Measurements from ENCODE around the gene MFGE8. TPM values are rescaled to one million over a fixed set of nuclear protein-coding genes. Genes with fewer than 3 reads are reported as not detected.
"Not testable (repeated sequence)": the region's sequence is repeated elsewhere in the genome, so short reads cannot be mapped to it uniquely, and the experiment has no call there.

MFGE8 gene, protein sequence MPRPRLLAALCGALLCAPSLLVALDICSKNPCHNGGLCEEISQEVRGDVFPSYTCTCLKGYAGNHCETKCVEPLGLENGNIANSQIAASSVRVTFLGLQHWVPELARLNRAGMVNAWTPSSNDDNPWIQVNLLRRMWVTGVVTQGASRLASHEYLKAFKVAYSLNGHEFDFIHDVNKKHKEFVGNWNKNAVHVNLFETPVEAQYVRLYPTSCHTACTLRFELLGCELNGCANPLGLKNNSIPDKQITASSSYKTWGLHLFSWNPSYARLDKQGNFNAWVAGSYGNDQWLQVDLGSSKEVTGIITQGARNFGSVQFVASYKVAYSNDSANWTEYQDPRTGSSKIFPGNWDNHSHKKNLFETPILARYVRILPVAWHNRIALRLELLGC
- 164 TPM for polyA plus RNA-seq (ENCODE audit: insufficient read length)

DNA sequence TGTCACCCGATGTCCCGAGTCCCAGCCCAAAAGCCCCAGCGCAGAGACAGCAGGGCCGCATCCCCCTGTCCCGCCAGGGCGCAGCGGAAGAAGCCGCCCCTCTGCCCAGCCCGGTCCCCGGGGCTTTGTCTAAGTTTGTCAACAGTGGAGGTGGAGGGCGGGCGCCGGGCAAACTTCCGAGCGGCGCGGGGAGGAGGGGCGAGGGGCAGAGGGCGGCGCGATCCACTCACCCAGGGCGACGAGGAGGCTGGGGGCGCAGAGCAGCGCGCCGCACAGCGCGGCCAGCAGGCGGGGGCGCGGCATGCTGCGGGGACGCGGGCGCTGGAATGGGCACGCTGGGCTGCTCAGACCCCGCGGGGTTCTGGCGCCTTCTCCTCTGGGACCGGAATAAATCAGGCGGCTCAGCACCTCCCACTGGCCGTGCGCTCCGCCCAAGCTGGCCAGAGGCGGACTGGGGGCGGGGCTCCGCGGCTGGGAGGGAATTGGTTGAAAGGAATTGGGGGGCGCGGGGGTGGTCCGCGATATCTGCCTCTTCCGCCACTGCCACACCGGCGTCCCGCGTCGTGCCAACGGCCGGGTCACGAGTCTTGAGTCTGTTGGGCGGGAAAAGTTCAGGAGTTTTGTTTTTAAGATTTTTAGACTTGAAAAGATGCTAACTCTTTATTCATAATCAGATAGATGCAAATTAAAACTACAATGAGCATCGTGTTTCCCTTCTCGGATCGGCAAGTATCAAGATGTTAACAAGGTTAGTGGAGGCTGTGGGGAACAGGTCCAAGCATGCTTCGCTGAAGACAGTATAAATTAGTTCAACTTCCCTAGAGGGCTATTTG, at the start of gene MFGE8:
MFGE8 (minus strand) TSS at position 363 of the 833 bp plus-strand sequence; CDS start at position 303, 60 bp downstream.
- no peak for DNase-seq (ENCODE audit: low read depth)

DNA sequence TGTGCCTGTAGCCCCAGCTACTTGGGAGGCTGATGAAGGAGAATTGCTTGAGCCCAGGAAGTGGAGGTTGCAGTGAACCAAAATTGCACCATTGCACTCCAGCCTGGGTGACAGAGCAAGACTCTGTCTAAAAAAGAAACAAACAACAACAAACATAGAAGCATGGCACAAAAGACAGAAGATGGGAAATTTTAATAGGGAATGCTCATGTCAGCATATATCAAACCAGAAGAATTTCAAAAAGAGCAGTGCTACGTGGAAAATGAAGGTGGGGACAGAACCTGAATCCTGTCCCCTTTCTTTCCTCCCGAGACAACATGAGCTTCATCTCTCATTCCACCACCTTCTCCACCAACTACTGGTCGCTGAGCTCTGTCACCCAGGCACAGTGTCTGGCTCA, 46.3 kb upstream of the MFGE8 start:
- DNase-seq (ENCODE audit: low read depth) = no peak

DNA sequence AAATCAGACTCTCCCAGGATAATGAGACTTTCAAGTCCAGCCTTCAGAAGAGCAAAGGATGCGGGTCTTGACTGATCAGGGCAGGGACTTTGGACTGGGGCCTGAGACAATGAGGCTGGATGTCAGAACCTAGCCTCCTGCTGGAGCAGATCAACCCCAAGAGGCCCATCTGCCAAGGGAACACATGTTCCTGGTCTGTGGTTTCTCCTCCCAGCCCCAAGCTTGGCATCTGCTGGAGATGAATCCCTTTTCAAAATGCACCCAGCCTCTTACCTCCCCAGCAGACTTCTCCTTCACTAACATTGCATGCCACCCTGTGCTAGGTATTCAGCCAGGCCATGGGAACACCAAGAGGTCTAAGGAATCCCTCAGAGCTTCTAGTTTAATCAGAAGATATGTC, 43.7 kb upstream of the MFGE8 start:
- no peak for DNase-seq (ENCODE audit: low read depth)

DNA sequence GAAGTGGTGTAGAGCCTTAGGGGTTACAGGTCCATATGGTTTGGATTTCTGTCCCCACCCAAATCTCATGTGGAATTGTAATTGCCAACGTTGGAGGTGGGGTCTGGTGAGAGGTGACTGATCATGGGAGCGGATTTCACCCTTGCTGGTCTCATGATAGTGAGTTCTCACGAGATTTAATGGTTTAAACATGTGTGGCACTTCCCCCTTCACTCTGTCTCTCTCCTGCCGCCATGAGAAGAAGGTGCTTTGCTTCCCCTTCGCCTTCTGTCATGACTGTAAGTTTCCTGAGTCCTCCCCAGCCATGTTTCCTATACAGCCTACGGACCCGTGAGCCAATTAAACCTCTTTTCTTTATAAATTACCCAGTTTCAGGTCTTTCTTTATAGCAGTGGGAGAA, 43.1 kb upstream of the MFGE8 start:
- no peak for DNase-seq (ENCODE audit: low read depth)

DNA sequence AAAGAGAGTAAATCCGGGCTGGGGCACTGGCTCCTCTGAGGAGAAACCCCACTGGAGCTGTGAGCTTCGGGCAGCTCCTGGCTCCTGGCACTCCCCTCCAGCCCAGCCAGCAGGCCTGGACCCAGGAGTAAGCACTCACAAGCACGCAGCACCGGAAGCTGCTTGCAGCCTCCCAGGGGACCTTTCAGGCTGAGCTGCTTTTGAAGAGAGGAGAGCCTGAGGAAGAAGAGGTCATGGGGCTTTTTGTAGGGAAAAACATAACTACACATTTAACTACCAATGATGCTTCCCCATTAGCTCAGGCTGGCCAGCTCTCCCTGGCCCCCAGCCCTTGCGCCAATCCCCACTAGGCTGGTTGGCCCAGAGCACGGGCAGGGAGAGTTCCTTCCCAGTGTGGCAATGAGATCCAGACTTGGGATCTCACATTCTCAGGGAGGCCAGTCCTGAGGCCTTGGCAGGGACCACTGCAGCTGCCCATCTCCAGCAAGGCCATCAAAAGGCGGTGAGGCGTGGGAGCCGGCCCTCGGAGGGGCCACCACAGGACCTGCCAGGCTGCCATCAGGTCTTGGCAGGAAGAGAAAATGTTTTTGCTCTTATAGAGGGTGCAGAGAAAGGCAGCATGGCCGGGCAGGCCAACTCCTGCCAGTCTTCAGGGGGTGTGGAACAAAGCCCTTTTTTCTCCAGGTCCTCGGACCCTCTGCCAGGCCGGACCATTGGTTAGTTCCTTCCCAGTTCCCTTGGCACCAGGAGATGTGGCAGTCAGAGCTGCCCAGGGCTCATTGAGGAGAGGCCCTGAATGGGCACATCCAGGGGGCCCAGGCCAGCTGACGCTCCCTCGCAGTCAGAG, 41.5 kb upstream of the MFGE8 start:
- DNase-seq (ENCODE audit: low read depth) = no peak

DNA sequence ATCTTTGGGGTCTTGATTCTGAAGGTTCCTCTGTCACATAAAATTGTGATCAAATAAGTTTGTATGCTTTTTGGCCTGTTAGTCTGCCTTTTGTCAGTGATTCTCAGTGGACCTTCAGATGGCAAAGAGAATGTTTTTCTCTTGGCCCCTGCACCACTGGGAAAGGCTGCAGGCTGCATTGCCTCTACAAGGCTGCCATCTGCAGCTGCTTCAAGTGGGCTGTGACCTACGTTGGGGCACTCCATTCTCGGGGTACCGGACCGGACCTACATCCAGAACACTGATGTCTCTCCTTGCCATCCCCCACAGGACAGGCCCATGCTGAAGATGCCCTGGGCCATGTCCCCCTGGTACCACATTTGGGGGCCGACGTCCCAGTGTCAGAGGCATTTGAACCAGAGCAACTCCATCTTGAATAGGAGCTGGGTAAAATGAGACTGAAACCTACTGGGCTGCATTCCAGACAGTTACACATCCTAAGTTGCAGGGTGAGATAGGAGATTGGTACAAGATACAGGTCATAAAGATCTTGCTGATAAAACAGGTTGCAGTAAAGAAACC, 37.5 kb upstream of the MFGE8 start:
- no peak for DNase-seq (ENCODE audit: low read depth)

DNA sequence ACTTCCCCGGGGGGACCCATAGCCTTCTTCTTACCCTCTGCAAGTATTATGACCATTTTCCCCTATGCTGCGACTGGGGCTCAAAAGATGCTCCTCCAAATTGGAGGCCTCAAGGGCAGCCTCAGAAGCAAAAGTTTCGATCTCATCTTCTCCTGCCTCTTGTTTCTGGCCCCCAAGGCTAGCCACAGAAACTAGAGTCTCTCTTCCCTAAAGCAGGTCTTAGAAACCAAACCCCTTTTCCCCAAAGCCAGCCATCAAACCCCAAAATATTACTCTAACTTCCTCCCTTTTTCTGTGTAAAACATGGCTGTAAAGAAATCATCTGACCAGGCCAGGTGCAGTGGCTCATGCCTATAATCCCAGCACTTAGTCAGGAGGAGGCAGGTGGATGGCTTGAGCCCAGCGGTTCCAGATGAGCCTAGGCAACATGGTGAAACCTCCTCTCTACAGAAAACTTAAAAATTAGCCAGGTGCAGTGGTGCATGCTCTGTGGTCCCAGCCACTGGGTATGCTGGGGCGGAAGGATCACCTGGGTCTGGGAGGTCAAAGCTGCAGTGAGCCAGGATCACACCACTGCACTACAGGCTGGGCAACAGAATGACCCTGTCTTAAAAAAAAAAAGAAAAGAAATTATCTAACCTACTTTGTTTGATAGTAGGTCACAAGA, 36.7 kb upstream of the MFGE8 start:
- no peak for DNase-seq (ENCODE audit: low read depth)

DNA sequence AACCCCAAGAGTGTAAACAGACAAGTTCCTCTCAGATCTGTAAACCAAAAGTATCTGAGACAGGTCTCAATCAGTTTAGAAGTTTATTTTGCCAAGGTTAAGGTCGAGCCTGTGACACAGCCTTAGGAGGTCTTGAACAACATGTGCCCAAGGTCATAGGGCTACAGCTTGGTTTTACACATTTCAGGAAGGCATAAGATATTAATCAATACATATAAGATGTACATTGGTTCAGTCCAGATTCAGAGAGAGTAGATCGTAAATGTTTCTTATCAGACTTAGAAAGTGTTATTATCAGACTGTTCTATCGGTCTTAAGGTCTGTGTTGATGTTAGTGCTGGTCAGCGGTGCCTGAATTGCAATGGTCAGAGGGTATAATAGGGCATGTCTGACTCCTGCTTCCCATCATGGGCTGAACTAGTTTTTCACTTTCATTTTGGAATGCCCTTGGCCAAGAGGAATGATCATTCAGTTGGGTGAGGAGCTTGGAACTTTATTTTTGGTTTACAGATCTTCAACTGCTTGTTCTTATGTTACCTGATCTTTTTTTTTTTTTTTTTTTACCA, 27.0 kb upstream of the MFGE8 start:
- DNase-seq (ENCODE audit: low read depth) = no peak

DNA sequence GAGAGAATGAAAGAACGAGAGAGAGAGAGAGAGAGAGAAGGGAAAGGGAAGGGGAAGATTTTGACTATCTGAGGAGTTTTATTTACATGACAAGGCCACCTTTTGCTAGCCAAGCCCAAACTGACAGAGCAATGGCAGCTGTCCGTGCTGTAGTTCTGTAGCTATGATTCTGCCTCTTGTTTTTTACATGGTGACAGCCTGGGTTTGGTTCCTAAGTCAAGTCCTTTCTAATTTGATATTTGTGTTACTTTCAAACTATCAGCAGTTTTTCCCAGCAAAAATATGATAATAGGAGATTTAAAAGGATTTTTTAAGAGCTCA, 26.3 kb upstream of the MFGE8 start:
- DNase-seq (ENCODE audit: low read depth) = no peak

DNA sequence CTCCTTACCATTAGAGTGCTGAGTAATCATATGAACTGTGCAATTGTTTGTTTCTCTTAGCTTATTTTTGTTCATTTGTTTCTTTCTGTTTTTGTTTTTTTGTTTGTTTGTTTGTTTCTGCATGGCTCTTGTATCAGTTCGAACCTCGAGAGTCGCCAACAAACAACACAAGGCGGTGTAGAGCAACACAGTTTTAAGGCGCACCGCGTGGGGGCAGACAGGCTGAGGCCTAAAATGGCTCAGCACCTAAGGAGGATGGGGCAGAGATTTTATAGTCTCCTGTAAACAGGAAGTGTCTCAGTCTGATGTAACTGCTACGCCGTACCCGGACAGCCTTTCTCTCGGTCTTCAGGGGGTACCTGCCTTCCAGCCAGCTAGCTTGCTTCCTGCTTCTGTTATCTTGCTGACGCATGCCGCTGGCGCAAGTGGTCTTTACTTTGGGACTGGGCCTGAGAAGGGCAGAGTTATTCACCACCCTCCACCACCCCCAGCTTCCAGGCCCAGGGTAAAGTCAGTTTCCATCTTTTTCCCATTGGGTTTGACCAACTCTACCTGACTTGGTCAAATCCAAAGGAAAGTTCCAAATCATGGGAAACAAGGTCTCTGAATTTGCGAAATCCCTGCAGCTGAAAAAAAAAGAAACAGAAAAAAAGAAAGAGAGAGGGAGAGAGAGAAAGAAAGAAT, 25.8 kb upstream of the MFGE8 start:
- DNase-seq (ENCODE audit: low read depth) = no peak

DNA sequence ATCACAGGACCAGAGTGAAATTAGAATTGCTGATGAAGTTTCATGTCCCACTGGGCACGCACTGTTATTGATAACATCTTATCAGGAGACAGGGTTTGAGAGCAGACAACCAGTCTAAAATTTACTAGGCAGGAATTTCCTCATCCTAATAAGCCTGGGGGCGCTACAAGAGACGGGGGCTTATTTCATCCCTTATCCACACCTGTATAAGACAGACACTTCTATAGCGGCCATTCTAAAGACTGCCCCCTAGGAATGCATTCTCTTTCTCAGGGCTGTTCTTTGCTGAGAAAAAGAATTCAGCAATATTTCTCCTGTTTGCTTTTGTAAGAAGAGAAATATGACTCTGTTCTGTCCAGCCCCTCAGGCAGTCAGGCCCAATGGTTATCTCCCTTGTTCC, 21.3 kb upstream of the MFGE8 start:
- not testable (repeated sequence) for DNase-seq (ENCODE audit: low read depth)

DNA sequence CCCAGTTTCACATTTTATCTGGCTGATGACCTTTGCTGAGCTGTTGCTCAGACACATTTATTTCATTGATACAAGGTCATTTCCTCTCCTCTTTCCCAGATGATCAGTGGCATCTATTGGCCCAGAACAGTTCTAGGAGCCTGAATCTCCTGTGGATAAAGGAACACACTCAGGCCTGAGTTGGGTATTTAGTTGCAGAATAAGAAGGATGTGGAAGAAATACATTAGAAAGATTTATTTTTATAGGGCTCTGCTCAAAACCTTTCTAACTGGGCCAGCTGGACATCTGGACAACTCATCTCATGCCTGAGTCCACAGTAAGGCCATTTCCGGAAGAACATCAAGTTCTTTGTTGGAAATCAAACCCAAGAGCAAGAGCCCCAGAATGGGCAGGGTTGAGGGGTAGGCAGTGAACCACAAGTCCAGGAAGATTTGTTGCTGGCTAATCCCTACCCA, 19.7 kb upstream of the MFGE8 start:
- DNase-seq (ENCODE audit: low read depth) = no peak

DNA sequence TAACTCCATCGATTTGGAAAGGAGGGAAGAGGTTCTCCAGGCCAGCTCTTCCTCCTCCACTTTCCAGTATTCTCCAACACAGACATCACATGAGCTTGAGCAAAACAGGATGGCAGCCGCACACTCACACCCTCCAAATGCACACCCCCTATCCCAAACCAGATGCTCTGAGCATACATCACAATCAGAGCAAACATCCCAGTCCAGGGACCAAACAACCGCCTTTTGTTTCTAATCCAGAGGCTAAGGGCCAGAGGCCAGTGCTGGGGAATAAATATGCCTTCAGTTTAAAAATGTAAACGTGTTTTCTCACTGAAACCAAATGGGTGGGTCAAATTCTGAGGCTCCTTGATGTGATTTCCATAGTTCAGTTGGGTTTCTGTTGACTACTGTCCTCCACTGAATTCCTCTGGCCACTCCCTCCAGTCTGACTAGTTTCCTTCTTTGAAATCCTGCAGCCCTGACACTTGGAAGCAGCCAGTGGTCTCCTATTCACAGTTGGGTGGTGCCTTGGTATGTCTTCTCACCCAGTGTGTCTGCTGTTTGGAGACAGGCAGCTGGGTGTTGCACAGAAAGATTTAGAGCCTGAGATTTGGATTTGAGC, 19.2 kb upstream of the MFGE8 start:
- DNase-seq (ENCODE audit: low read depth) = no peak

DNA sequence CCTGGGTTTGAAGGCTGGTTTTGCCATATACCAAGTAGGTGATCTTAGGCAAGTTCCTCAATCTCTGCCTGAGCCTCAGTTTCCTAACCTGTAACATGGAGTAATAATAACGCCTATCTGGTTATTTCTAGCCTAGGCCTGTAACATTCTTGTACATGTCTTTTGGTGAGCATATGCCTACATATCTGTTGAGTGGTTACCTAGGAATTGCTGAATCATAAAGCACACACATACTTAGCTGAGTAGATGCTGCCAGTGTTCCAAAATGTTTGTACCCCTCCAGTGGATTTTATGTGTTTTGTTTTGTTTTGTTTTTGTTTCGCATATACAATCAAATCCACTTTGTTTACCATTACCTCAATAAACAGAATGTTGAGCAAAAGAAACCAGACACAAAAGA, 17.4 kb upstream of the MFGE8 start:
- no peak for DNase-seq (ENCODE audit: low read depth)

DNA sequence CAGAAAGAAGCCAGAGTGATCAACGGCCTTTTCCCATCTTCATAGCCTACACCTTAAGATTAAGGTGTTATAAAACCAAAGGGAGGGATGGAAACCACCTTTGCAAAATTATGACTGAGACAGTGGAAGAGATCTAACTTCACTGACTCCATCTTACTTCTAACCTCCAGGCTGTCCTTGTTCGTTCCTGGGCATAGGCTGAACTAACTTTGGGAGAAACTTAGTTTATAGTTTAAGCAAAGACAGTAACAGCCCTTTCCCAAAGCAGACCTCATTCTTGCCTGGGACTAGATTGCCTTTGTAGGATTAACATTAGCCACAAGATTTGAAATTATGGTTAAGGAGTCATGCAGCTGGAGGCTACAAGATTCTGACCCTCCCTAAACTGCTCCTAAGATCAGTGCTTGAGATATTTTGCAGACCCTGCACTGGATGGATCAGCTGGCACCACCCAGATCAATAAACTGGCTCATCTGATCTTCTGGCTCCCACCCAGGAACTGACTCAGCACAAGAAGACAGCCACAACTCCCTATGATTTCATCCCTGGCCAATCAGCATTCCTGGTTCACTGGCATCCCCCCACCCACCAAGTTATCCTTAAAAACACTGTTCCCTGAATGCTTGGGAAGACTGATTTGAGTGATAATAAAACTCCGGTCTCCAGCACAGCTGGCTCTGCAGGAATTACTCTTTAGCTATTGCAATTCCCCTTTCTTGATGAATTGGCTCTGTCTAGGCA, 16.3 kb upstream of the MFGE8 start:
- DNase-seq (ENCODE audit: low read depth) = not testable (repeated sequence)

DNA sequence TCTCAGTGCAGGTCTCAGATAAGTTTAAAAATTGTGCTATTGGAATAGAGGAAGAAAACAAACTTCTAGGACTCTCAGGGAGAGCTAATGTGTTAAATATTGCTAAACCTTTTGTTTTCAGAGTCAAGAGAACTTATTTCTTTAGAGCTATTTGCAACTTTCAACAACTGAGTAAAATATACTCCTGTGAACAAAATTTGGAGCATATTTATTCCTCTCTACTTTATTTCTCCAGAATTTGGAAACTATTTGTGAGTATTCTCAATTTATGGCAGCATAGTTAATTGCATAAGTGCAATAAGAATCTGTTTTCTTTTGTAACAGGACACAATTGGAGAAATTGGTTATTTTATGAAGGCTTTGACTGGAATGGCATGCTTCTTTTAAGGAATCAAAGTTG, 15.0 kb upstream of the MFGE8 start:
- not testable (repeated sequence) for DNase-seq (ENCODE audit: low read depth)

DNA sequence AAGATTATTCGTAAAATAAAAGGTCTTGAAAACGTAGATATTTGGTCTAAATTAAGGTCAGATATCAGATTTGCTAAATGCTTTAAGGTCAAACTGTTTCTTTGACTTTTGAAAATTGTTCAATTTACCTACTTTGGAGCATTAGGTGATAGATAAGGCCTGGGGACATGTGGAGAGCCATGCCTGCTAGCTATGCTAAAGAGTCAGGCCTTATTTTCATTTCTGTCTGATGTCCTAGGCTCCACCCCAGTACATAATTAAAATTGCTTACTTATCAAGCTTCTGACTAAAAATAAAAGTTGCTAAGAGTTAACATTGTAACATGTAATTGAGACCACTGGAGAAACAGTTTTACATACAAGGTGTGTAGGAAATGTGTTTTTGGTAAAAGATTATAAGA, 12.5 kb upstream of the MFGE8 start:
- DNase-seq (ENCODE audit: low read depth) = not testable (repeated sequence)

DNA sequence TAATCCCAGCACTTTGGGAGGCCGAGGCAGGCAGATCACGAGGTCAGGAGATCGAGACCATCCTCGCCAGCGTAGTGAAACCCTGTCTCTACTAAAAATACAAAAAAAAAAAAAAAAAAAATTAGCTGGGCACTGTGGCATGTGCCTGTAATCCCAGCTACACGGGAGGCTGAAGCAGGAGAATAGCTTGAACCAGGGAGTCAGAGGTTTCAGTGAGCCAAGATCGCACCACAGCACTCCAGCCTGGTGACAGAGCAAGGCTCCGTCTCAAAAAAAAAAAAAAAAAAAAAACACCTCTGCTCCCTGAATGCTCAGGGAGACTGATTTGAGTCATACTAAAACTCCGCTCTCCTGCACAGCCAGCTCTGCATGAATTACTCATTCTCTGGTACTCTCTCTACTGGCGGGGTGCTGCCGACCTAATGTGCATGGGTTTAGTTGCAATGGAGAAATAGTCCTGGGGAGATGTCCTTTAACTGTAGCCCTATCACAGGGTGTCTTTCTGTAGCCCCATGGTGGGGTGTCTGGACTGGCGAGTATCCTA, 7.8 kb upstream of the MFGE8 start:
- DNase-seq (ENCODE audit: low read depth) = not testable (repeated sequence)
